ENCODE results near the gene GHRHR. TPM values are rescaled to one million over a fixed set of nuclear protein-coding genes. Genes with fewer than 3 reads are reported as not detected.

The GHRHR gene
- total and polyA plus RNA-seq, 11 donors, result not detected

GRCh38 chr7:30918676-30919075 lies 45.1 kb upstream of the GHRHR start:
- H3K27ac ChIP-seq, result peak overlapping the region in 11 of 12 donors; percentile 73 to 94 (median 81)
- peak in 4 of 5 donors; percentile 13 to 37 (median 32) for DNase-seq
- peak overlapping the region in 6 of 12 donors; percentile 8 to 82 (median 63) for H3K4me3 ChIP-seq
- no peak for ATAC-seq
- peaks cover 0 to 19% (median 11%) of the 10 kb centered on the region in 9 donors for H3K36me3 ChIP-seq
- TF ChIP-seq POLR2A (IDR thresholded peaks at IDR 0.05), result no peak
- TF ChIP-seq, protein P1, sequence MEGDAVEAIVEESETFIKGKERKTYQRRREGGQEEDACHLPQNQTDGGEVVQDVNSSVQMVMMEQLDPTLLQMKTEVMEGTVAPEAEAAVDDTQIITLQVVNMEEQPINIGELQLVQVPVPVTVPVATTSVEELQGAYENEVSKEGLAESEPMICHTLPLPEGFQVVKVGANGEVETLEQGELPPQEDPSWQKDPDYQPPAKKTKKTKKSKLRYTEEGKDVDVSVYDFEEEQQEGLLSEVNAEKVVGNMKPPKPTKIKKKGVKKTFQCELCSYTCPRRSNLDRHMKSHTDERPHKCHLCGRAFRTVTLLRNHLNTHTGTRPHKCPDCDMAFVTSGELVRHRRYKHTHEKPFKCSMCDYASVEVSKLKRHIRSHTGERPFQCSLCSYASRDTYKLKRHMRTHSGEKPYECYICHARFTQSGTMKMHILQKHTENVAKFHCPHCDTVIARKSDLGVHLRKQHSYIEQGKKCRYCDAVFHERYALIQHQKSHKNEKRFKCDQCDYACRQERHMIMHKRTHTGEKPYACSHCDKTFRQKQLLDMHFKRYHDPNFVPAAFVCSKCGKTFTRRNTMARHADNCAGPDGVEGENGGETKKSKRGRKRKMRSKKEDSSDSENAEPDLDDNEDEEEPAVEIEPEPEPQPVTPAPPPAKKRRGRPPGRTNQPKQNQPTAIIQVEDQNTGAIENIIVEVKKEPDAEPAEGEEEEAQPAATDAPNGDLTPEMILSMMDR (IDR thresholded peaks at IDR 0.05), result no peak
- intact Hi-C loops (cut with DNase I), result loop anchor here in 3 of 10 donors (5.0 to 10.0 kb wide), 2 partner anchors 101 to 104 kb away; no protein-coding TSS in a partner anchor
- H3K4me1 ChIP-seq, result peaks cover 21 to 98% (median 84%) of the 10 kb centered on the region in 12 donors
- WGBS, 4 donors, result 68 to 74% (median 74%) methylated on average over 4 of the region's 4 CpGs
- H3K9me3 ChIP-seq, result no peaks in the 10 kb centered on the region
- H3K27me3 ChIP-seq, result no peaks in the 10 kb centered on the region

DNA sequence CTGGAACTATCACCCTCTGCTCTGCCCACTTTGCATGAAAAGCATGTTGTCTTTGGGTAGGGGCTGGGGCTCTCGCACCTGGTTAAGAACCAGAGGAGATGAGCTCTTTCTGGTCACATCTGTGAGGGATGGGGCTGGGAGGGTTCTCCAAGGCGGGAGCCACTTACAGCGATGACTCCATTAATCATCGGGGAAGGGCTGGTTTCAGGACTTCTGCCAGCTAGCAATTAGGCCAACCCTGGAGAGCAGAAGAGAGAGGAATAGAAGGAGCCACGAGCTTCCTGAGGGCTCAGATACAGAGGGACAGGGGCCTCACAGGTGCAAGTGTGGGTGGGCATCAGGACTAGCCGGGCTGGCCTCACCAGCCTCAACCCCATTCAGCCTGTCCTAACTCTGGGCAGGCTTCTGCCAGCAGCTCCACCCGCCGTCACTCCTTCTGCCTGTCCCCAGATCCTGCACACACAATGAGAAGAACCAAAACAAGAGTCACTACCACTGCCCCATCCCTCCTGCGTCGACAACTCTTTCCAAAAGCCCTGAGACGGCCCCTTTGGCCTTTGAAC lies 43.7 kb upstream of the GHRHR start:
- Histone ChIP-seq H3K27ac (peak overlapping the region; percentile 70 to 94 (median 83)), H3K4me3 (peak overlapping the region in 1 of 12 donors; percentile 6), H3K36me3 (peaks cover 0 to 34% (median 25%) of the 10 kb centered on the region in 9 donors), H3K27me3 (no peaks in the 10 kb centered on the region), H3K4me1 (peaks cover 19 to 90% (median 71%) of the 10 kb centered on the region in 12 donors), H3K9me3 (no peaks in the 10 kb centered on the region)
- intact Hi-C loops (cut with DNase I), result no loop called here
- DNase-seq (peak in 4 of 5 donors; percentile 14 to 60 (median 42)), ATAC-seq (peak in 2 of 4 donors; percentile 1 to 21)
- no peak for TF ChIP-seq POLR2A (IDR thresholded peaks at IDR 0.05)
- TF ChIP-seq, protein P1 (IDR thresholded peaks at IDR 0.05), result no peak
- 34 to 42% (median 39%) methylated on average over 9 to 11 of the region's 11 CpGs for WGBS, 4 donors

- H3K27ac ChIP-seq, result peak overlapping the region; percentile 70 to 94 (median 83)
- ATAC-seq (peak; percentile 86 to 90 (median 88)), DNase-seq (peak; percentile 72 to 87 (median 83))
- WGBS, 4 donors, result 24 to 37% (median 33%) methylated on average over 9 of the region's 9 CpGs
- intact Hi-C loops (cut with DNase I), result no loop called here
- H3K36me3 ChIP-seq, result peaks cover 0 to 40% (median 32%) of the 10 kb centered on the region in 9 donors
- no peaks in the 10 kb centered on the region for H3K9me3 ChIP-seq
- H3K27me3 ChIP-seq, result no peaks in the 10 kb centered on the region
- no peak for TF ChIP-seq POLR2A (IDR thresholded peaks at IDR 0.05)
- TF ChIP-seq, protein P1 (IDR thresholded peaks at IDR 0.05), result no peak
- peak overlapping the region in 1 of 12 donors; percentile 6 for H3K4me3 ChIP-seq
- H3K4me1 ChIP-seq, result peaks cover 16 to 87% (median 64%) of the 10 kb centered on the region in 12 donors
These were observed 42.9 kb upstream of the GHRHR start for GRCh38 chr7:30920584-30921539.

Data from heart left ventricle (tissue), 16 donors.